ENCODE data around the gene VIPR1.
A peak's percentile ranks its signal among the peaks of the same experiment; 100 is the strongest.
"Not testable (repeated sequence)": the region's sequence is repeated elsewhere in the genome, so short reads cannot be mapped to it uniquely, and the experiment has no call there.

Gene VIPR1

DNA sequence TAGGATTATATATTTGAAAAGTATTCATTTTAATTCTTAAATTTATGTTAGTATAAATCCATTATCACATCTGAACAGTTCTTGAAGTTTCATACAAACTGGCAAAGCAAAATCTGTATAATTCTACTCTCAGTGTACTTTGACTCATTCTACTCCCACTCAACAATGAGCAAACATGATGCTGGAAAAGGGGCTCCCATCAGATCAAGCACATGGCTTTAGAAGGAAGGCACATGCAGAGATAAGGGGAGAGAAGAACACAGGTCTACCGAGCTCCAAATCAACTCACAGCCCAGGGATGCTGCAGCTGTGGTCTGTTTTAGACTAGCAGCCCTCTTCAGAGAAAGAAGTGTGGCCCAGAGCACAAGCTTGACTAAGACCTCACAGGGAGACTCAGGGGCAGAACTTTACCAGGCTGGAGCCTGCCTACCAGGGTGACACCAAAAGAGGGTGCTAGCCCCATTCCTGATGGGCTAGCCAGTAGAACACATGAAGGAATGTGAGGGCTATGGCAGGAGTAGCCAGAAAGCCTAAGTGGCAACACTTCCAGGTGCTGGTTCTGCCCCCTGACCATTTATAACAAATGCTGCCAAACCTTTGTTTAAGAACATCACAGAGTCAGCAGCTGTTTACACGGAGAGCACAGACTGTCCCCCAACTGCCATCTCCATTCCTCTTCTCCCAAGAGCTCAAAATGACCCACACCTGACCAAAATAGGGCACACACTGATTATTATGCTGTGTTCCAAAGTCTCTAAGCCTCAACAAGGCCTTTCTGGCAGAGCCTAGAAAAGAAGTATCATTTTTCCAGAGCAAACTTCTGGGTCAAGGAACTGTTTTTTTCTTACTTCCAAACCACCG, 59.8 kb downstream of the VIPR1 start:
- DNase-seq (ENCODE audit: insufficient read length, low spot score) (no peak), FAIRE-seq (no peak)

DNA sequence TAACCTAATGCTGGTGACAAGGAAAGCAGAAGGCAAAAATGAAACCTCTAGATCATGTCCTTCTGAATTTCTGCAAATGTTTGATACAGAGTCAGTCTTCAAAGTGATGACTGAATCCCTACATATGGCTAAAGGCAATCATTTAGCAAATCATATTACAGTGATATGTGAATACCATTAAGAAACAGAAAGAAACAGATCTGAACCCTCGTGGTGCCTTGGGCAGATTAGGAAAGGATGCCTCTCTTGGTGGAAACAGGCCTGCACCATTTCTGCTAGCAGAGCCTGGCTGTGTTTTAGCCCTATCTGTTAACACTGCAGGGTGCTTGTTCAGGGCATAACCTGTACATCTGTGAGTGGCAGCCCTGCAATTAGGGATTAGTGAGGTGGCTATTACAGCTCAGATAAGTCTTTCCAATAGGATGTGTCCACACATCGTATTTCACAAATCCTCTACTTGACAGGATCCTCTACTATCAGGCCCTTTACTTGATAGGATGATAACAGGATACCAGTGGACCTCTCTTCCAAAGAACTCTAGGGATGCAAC, 67.2 kb downstream of the VIPR1 start:
- no peak for DNase-seq (ENCODE audit: insufficient read length, low spot score)
- no peak for FAIRE-seq

DNA sequence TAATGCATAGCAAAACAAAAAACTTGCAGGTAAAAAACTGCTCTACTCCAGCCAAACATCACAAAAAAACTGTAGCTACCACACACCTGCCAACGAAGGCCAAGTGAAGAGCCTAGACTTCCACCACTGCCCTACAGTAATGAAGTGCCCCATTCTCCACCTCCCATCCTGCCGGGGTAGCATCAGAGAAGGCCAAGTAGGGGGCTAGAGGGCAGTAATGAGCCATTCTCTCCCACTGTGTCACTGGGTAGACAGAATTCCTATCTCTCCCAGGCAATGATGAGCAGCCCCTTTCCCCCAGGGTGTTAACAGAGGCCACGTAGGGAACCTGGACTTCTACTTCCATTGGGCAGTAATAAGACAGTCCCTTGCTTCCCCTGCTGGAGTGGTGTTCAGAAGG, 69.8 kb downstream of the VIPR1 start:
- DNase-seq (ENCODE audit: insufficient read length, low spot score), result no peak
- peak; percentile 84 for FAIRE-seq

DNA sequence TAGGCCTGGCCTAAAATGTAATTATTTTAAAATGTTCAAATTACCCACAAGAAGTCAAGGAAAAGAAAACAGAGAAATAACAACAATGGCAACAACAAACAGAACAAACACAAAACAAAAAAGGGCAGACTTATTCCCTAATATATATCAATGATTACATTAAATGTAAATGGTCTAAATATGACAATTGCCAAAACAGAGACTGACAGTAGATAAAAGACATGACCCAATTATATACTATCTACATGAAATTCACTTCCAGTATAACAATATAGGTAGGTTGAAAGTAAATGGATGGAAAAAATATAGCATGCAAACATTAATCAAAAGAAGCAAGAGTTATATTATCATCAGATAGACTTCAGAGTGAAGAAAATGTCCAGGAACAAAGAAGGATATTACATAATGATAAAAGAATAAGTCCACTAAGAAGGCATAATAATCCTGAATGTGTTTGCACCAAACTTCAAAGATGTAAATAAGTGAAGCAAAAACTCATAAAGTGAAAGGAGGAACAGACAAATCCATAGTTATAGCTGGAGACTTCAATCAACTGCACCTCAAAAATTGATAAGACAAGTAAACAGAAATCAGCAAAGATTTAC, 72.8 kb downstream of the VIPR1 start:
- FAIRE-seq (no peak), DNase-seq (ENCODE audit: insufficient read length, low spot score) (no peak)

DNA sequence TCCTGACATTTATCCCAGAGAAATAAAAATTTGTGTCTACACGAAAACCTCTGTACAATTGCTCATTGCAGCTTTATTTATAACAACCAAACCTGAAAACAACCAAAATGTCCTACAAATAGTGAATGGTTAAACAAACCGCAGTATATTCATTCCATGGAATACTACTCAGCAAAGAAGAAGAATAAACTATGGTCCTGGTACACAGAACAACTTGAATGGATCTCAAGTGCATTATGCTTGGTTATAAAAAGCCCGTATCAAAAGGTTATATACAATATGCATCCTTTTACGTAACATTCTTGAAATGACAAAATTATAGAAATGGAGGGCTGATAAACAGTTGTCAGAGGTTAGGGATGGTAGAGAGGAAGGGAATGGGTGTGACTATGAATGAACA, 75.6 kb downstream of the VIPR1 start:
- no peak for DNase-seq (ENCODE audit: insufficient read length, low spot score)
- peak; percentile 49 for FAIRE-seq

DNA sequence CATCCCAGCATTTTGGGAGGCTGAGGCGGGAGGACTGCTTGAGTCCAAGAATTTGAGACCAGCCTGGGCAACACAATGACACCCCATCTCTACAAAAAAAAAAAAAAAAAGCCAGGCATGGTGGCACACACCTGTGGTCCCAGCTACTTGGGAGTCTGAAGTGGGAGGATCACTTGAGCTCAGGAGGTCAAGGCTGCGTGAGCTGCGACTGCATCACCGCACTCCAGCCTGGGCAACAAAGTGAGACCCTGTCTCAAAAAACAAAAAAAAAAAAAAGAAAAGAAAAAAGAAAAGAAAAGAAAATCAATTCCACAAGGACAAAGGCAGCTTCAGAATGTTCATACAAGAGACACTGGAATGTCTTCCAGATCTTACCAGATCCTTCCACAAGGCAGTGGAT, 76.9 kb downstream of the VIPR1 start:
- DNase-seq (ENCODE audit: insufficient read length, low spot score); FAIRE-seq: not testable (repeated sequence)

DNA sequence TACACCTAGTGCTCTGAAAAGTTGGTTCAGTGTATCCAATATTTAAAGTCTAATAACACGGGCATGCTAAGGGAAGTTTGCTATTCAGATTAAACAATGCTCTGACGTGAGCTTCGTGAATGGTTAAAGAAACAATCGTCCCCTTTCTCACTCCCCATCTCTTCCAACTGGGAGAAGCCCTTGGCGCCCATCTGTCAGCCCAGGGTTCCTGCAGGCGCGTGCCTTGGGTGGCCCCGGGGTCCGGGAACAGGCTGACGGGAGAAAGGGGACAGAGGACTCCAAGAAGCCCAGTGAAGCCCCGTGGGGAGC, 78.9 kb downstream of the VIPR1 start:
- DNase-seq (ENCODE audit: insufficient read length, low spot score) (no peak), FAIRE-seq (peak; percentile 57)

DNA sequence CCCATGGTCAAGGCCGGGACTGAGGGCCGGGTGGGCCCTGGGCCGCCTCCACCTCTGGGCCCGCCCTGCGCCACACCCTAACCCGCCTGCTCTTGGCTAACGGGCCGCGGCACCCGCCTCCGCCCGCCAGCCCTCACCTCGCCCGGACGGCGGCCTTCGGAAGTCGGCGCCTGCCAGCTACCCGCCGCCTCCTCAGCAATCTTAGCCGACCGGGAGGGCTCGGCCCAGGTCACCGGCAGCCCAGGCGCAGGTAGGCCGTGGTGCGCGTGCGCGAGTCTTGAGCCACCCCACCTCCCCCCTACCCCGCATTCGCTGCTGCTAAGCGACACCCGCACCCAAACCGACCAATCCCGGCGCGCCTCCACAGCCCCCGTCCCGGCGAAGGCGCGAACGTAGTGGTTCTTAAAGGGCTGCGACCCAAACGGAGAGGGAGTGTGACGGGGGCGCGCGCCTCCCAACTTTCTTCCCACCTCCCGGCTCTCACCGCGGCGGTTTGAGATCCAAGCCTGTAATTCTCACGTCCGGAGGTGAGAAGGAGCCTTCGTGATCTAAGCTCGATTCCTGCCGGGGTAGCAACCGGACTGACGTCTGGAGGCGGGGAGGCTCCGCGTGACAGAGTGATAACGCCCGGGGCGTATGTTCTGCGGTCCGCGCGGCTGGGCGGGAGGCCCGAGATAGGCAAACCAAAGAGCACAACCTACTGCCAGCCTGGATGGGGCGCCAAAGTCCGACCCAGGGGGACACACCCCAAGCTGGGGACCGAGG, 79.4 kb downstream of the VIPR1 start, which contains the start of gene SEC22C:
Gene SEC22C (minus strand): TSS at position 259 of the 765 bp plus-strand sequence. CDS start 12,921 bp downstream, outside the sequence.
- FAIRE-seq (peak; percentile 99), DNase-seq (ENCODE audit: insufficient read length, low spot score) (peak; percentile 90)

DNA sequence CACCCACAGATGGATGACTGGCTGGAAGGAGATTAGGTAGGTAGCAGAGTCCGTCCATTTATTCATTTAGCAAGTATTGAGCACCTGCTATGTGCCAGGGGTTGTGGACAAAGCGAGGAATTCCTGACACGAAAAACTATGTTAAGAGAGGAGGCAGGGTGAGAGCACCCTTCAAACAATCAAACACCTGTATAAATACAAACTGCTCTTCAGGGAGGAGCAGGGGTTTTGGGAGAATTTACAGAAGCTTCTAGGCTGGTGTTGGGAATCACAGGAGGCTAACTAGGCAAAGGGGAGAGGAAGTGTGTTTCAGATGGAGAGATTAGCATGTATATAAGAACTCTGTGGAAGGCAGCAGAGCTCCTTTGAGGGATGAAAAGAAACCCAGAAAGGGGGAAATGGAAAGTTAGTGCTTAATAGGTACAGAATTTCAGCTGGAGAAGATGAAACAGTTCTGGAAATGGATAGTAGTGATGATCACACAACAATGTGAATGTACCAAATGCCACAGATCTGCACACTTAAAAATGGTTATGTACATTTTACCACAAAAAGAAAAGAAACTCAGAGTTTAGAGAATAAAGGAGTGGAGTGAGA, 80.1 kb downstream of the VIPR1 start:
- DNase-seq (ENCODE audit: insufficient read length, low spot score) (no peak), FAIRE-seq (no peak)

Measured in GM19239 (cell line).